ENCODE results near the gene KLK7.

DNA sequence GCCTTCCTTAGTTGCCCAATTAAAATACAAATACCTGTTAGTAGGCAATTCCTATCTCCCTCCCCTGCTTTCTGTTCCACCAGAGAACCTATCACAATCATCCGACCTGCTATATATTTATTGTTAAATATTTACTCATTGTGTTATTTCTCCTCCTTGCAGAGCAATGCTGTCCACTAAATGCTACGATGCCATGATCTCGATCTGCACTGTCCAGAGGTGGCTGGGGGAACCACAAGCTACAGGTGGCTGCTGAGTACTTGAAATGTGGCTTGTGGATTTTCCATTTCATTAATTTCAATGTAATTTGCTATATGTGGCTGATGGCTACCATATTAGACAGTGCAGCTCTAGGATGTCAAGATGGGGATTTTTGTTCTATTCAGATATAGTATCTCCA lies 19.5 kb downstream of the KLK7 start:
- TF ChIP-seq MXI1 (IDR thresholded peaks at IDR 0.05; ENCODE audit: borderline replicate concordance, low read depth, low read length), result no peak
- no peak for TF ChIP-seq SMC3 (IDR thresholded peaks at IDR 0.05; ENCODE audit: low read depth, low read length)
- TF ChIP-seq, protein P1, sequence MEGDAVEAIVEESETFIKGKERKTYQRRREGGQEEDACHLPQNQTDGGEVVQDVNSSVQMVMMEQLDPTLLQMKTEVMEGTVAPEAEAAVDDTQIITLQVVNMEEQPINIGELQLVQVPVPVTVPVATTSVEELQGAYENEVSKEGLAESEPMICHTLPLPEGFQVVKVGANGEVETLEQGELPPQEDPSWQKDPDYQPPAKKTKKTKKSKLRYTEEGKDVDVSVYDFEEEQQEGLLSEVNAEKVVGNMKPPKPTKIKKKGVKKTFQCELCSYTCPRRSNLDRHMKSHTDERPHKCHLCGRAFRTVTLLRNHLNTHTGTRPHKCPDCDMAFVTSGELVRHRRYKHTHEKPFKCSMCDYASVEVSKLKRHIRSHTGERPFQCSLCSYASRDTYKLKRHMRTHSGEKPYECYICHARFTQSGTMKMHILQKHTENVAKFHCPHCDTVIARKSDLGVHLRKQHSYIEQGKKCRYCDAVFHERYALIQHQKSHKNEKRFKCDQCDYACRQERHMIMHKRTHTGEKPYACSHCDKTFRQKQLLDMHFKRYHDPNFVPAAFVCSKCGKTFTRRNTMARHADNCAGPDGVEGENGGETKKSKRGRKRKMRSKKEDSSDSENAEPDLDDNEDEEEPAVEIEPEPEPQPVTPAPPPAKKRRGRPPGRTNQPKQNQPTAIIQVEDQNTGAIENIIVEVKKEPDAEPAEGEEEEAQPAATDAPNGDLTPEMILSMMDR (conservative IDR thresholded peaks at IDR 0.05; ENCODE audit: low read depth, low read length), result no peak
- TF ChIP-seq POLR2A (IDR thresholded peaks at IDR 0.05; ENCODE audit: low read depth, low read length), result no peak
- no peak for TF ChIP-seq RCOR1 (IDR thresholded peaks at IDR 0.05; ENCODE audit: insufficient replicate concordance, low read length)
- TF ChIP-seq ELK1 (IDR thresholded peaks at IDR 0.05; ENCODE audit: borderline replicate concordance, low read depth, low read length), result no peak
